Non-pigmented ciliary epithelial cell (primary cell): Measurements from ENCODE around the gene P2RX7.
"Not testable (repeated sequence)": the region's sequence is repeated elsewhere in the genome, so short reads cannot be mapped to it uniquely, and the experiment has no call there.

Experiments used
- DNase-seq: peaks from one replicate; pipeline ENCODE4 v3.0.0-alpha.2; 2010; ENCODE audit warnings: low read depth

The P2RX7 gene

GRCh38 chr12:121135320-121135719 lies 2.6 kb downstream of the P2RX7 start:
- DNase-seq, result no peak

GRCh38 chr12:121137512-121137911 lies 4.8 kb downstream of the P2RX7 start:
- no peak for DNase-seq

- no peak for DNase-seq
Measured at GRCh38 chr12:121138284-121138683, 5.6 kb downstream of the P2RX7 start.

- DNase-seq, result no peak
Measured at GRCh38 chr12:121139286-121139685, 6.6 kb downstream of the P2RX7 start.

GRCh38 chr12:121142171-121142950 lies 9.7 kb downstream of the P2RX7 start:
- no peak for DNase-seq

- no peak for DNase-seq
Measured at GRCh38 chr12:121144416-121144914, 11.8 kb downstream of the P2RX7 start.

- no peak for DNase-seq
Measured at GRCh38 chr12:121145221-121145620, 12.5 kb downstream of the P2RX7 start.

- DNase-seq, result not testable (repeated sequence)
Measured at GRCh38 chr12:121149289-121149688, 16.6 kb downstream of the P2RX7 start.

- no peak for DNase-seq
Measured at GRCh38 chr12:121154793-121155375, 22.2 kb downstream of the P2RX7 start.

- no peak for DNase-seq
Measured at GRCh38 chr12:121156365-121156764, 23.7 kb downstream of the P2RX7 start.

GRCh38 chr12:121158085-121158484 lies 25.4 kb downstream of the P2RX7 start:
- no peak for DNase-seq

- not testable (repeated sequence) for DNase-seq
Measured at GRCh38 chr12:121158728-121159351, 26.2 kb downstream of the P2RX7 start.

- DNase-seq, result no peak
Measured at GRCh38 chr12:121159467-121160307, 27.0 kb downstream of the P2RX7 start.

GRCh38 chr12:121162384-121162783 lies 29.7 kb downstream of the P2RX7 start:
- no peak for DNase-seq

GRCh38 chr12:121162985-121163384 lies 30.3 kb downstream of the P2RX7 start:
- no peak for DNase-seq

GRCh38 chr12:121164839-121165238 lies 32.2 kb downstream of the P2RX7 start:
- DNase-seq, result not testable (repeated sequence)

GRCh38 chr12:121165316-121165715 lies 32.6 kb downstream of the P2RX7 start:
- no peak for DNase-seq

GRCh38 chr12:121166356-121166755 lies 33.7 kb downstream of the P2RX7 start:
- no peak for DNase-seq

GRCh38 chr12:121167232-121167820 lies 34.6 kb downstream of the P2RX7 start:
- no peak for DNase-seq

- DNase-seq, result no peak
Measured at GRCh38 chr12:121167951-121168350, 35.3 kb downstream of the P2RX7 start.

- DNase-seq, result no peak
Measured at GRCh38 chr12:121170151-121170550, 37.5 kb downstream of the P2RX7 start.
